Keratinocyte (primary cell): ENCODE data around the gene POP4. TPM values are rescaled to one million over a fixed set of nuclear protein-coding genes. Genes with fewer than 3 reads are reported as not detected.

ENCODE experiments used
- DNase-seq: peaks from one replicate; pipeline ENCODE4 v3.0.0-alpha.2; 2011; ENCODE audit warnings: low read depth, missing footprints, low spot score
- FAIRE-seq: peaks from 2 replicates; lab custom pipeline; 2011; peaks lifted over from hg19 to GRCh38; lab: Jason Lieb, UNC
- H2AFZ ChIP-seq: 2 replicates; pipeline ENCODE4 v1.6.0; 2012; ENCODE audit warnings: low read length, control low read depth, inconsistent platforms; ENCODE audit not compliant: control insufficient read depth
- H3K27ac ChIP-seq: 2 replicates; pipeline ENCODE4 v1.5.1; 2011; ENCODE audit warnings: low read length; ENCODE audit not compliant: control insufficient read depth, insufficient read depth
- H3K27me3 ChIP-seq: 3 replicates; pipeline ENCODE4 v1.6.0; 2011; ENCODE audit warnings: low read length; ENCODE audit not compliant: control insufficient read depth, insufficient read depth; ENCODE audit errors: extremely low read depth
- H3K36me3 ChIP-seq, 2 experiments: 2 replicates in 1 of 2; 3 replicates in 1 of 2; pipeline ENCODE4 v1.5.1; 2011; ENCODE audit warnings: low read length in 2 of 2, mild to moderate bottlenecking in 1 of 2; ENCODE audit not compliant: control insufficient read depth in 2 of 2, insufficient read depth in 2 of 2; ENCODE audit errors: extremely low read depth in 1 of 2
- H3K4me1 ChIP-seq: 3 replicates; pipeline ENCODE4 v1.5.1; 2011; ENCODE audit warnings: low read length; ENCODE audit not compliant: control insufficient read depth, insufficient read depth; ENCODE audit errors: extremely low read depth
- H3K4me2 ChIP-seq: 3 replicates; pipeline ENCODE4 v1.6.0; 2011; ENCODE audit warnings: low read depth, low read length; ENCODE audit not compliant: control insufficient read depth, insufficient read depth; ENCODE audit errors: extremely low read depth
- H3K4me3 ChIP-seq, 3 experiments: fragments of 200-600 bp in 1 of 3; sonication (generic) in 1 of 3; 2 replicates in 2 of 3; 3 replicates in 1 of 3; pipeline ENCODE4 v1.5.1; 2011 to 2016; ENCODE audit warnings: low read length in 3 of 3, mild to moderate bottlenecking in 3 of 3, control low read depth in 2 of 3, inconsistent platforms in 1 of 3, low read depth in 1 of 3, mixed read lengths in 1 of 3, mixed run types in 1 of 3, moderate library complexity in 1 of 3; ENCODE audit not compliant: control insufficient read depth in 2 of 3, insufficient read depth in 2 of 3; ENCODE audit errors: extremely low read depth in 1 of 3
- H3K79me2 ChIP-seq: 2 replicates; pipeline ENCODE4 v1.6.0; 2012; ENCODE audit warnings: low read length; ENCODE audit not compliant: control insufficient read depth, insufficient read depth
- H3K9ac ChIP-seq: 3 replicates; pipeline ENCODE4 v1.6.0; 2011; ENCODE audit warnings: low read length; ENCODE audit not compliant: control insufficient read depth, insufficient read depth; ENCODE audit errors: extremely low read depth
- H3K9me1 ChIP-seq: 3 replicates; pipeline ENCODE4 v1.6.0; 2011; ENCODE audit warnings: low read length; ENCODE audit not compliant: control insufficient read depth, insufficient read depth; ENCODE audit errors: extremely low read depth
- H3K9me3 ChIP-seq: 2 replicates; pipeline ENCODE4 v1.5.1; 2012; ENCODE audit warnings: low read depth, low read length; ENCODE audit not compliant: control insufficient read depth
- H4K20me1 ChIP-seq: 3 replicates; pipeline ENCODE4 v1.6.0; 2011; ENCODE audit warnings: low read length; ENCODE audit not compliant: control insufficient read depth, insufficient read depth; ENCODE audit errors: extremely low read depth
- CTCF ChIP-seq, 3 experiments: IDR thresholded peaks in 1 of 3; conservative IDR thresholded peaks in 1 of 3; optimal IDR thresholded peaks in 1 of 3; 2 replicates in 2 of 3; 3 replicates in 1 of 3; pipeline versions ENCODE3 to v1.5.1; 2011; ENCODE audit warnings: low read length in 3 of 3, mild to moderate bottlenecking in 3 of 3, moderate library complexity in 2 of 3, control low read depth in 1 of 3, inconsistent platforms in 1 of 3; ENCODE audit not compliant: insufficient read depth in 2 of 3; ENCODE audit errors: extremely low read depth in 1 of 3
- EZH2 ChIP-seq: IDR thresholded peaks from one replicate; pipeline ENCODE4 v1.6.1; 2012; ENCODE audit warnings: inconsistent platforms, mild to moderate bottlenecking, low read length, moderate library complexity
- dilution Hi-C: fragments of 300-500 bp; cut with MboI; formaldehyde crosslinking; loops from one replicate; pipeline ENCODE4 v1.7.0; 2020; ENCODE audit warnings: low sequenced_read_pairs; ENCODE audit not compliant: extremely low pct_ligation_motif_present
- polyA plus RNA-seq, 5 experiments: library from polyadenylated mRNA; depleted of rRNA in 3 of 5; stranded (reverse) in 3 of 5; stranded (forward) in 1 of 5; unstranded in 1 of 5; fragments of >200 nt; gene quantifications; 1 replicate in 1 of 5; 2 replicates in 3 of 5; 3 replicates in 1 of 5; pipeline versions ENCODE4 v1.2.1 to v1.2.3, GENCODE V29; 2011 to 2012; ENCODE audit warnings: missing spikeins in 2 of 5, low read depth in 1 of 5, low replicate concordance in 1 of 5

POP4 gene
- polyA plus RNA-seq, 1 donor (not counting 4 experiments of a cell fraction or from before 2014, with no cell fraction given), result 104 TPM

GRCh38 chr19:29577649-29577963, 28.5 kb upstream of the POP4 start:
- no peaks in the 10 kb centered on the region for H4K20me1 ChIP-seq
- no peak overlapping the region for H3K4me3 ChIP-seq
- H3K9me1 ChIP-seq, result no peaks in the 10 kb centered on the region
- no peak overlapping the region for H2AFZ ChIP-seq
- H3K36me3 ChIP-seq, result no peaks in the 10 kb centered on the region
- H3K9me3 ChIP-seq, result no peaks in the 10 kb centered on the region
- no peak for TF ChIP-seq CTCF (optimal IDR thresholded peaks at IDR 0.05 in 1 of 3, IDR thresholded peaks at IDR 0.05 in 1 of 3, conservative IDR thresholded peaks at IDR 0.05 in 1 of 3; ENCODE audit: extremely low read depth in 1 of 3, insufficient read depth in 2 of 3, low read length in 3 of 3)
- TF ChIP-seq EZH2, result no peak
- no peaks in the 10 kb centered on the region for H3K4me1 ChIP-seq
- no peak overlapping the region for H3K9ac ChIP-seq
- DNase-seq (no peak), FAIRE-seq (no peak)
- no peaks in the 10 kb centered on the region for H3K79me2 ChIP-seq
- H3K27ac ChIP-seq, result no peak overlapping the region
- H3K4me2 ChIP-seq, result no peak overlapping the region
- H3K27me3 ChIP-seq, result peaks cover 7% of the 10 kb centered on the region
- dilution Hi-C loops, result no loop called here

GRCh38 chr19:29578349-29578748, 27.7 kb upstream of the POP4 start:
- Histone ChIP-seq H3K4me2 (no peak overlapping the region), H3K4me1 (no peaks in the 10 kb centered on the region), H3K27ac (no peak overlapping the region), H3K9me1 (no peaks in the 10 kb centered on the region), H3K4me3 (no peak overlapping the region), H2AFZ (no peak overlapping the region), H3K9ac (no peak overlapping the region), H3K79me2 (no peaks in the 10 kb centered on the region), H3K27me3 (peaks cover 7% of the 10 kb centered on the region), H4K20me1 (no peaks in the 10 kb centered on the region), H3K36me3 (no peaks in the 10 kb centered on the region), H3K9me3 (no peaks in the 10 kb centered on the region)
- dilution Hi-C loops, result no loop called here
- FAIRE-seq (no peak), DNase-seq (no peak)
- TF ChIP-seq EZH2 (no peak), CTCF (optimal IDR thresholded peaks at IDR 0.05 in 1 of 3, IDR thresholded peaks at IDR 0.05 in 1 of 3, conservative IDR thresholded peaks at IDR 0.05 in 1 of 3; ENCODE audit: extremely low read depth in 1 of 3, insufficient read depth in 2 of 3, low read length in 3 of 3) (no peak)
